WTC11 (cell line): ENCODE data around the gene FOXN3. TPM values are rescaled to one million over a fixed set of nuclear protein-coding genes. Genes with fewer than 3 reads are reported as not detected.

Experiments used
- ATAC-seq: fragments of 200-7000 bp; cut with Tn5 transposase; 2 replicates; pipeline ENCODE4 v1.10.0; 2021; ENCODE audit warnings: mild to moderate bottlenecking, moderate library complexity
- CTCF ChIA-PET: fragments of 300-600 bp; sonication (Branson Sonifier 250); formaldehyde crosslinking; loops from one replicate; lab custom pipeline; 2021; ENCODE audit warnings: antibody characterized with exemption; lab: Charles Lee
- POLR2A ChIA-PET: fragments of 350-600 bp; sonication (Branson Sonifier 250); formaldehyde crosslinking; loops from one replicate; lab custom pipeline; 2021; ENCODE audit warnings: antibody characterized with exemption; lab: Charles Lee
- DNase-seq: peaks from one replicate; pipeline ENCODE4 v3.0.0; 2021; ENCODE audit warnings: low spot score
- H3K27ac Mint-ChIP-seq: 2 replicates; pipeline ENCODE4 v1.8.0; 2021; ENCODE audit warnings: mixed read lengths
- H3K27me3 Mint-ChIP-seq: 2 replicates; pipeline ENCODE4 v1.8.0; 2021; ENCODE audit warnings: low read depth, mild to moderate bottlenecking, moderate library complexity, mixed read lengths
- H3K36me3 Mint-ChIP-seq: 2 replicates; pipeline ENCODE4 v1.8.0; 2021; ENCODE audit warnings: mixed read lengths
- H3K4me1 Mint-ChIP-seq: 2 replicates; pipeline ENCODE4 v1.8.0; 2022; ENCODE audit warnings: mixed read lengths
- H3K4me3 Mint-ChIP-seq: 2 replicates; pipeline ENCODE4 v1.8.0; 2021; ENCODE audit warnings: mild to moderate bottlenecking, moderate library complexity, mixed read lengths
- H3K9me3 Mint-ChIP-seq: 2 replicates; pipeline ENCODE4 v1.8.0; 2021; ENCODE audit warnings: mixed read lengths
- ARID4B ChIP-seq: sonication (generic); formaldehyde crosslinking; IDR thresholded peaks from 2 replicates; pipeline ENCODE4 v1.8.0; 2023; ENCODE audit warnings: missing genetic modification reagents, mild to moderate bottlenecking, borderline replicate concordance
- ATF2 ChIP-seq: sonication (generic); formaldehyde crosslinking; IDR thresholded peaks from 2 replicates; pipeline ENCODE4 v1.8.1; 2022; ENCODE audit warnings: low read depth, missing genetic modification reagents, borderline replicate concordance
- CREM ChIP-seq: sonication (generic); formaldehyde crosslinking; IDR thresholded peaks from 2 replicates; pipeline ENCODE4 v1.8.1; 2022; ENCODE audit warnings: mild to moderate bottlenecking, missing genetic modification reagents, moderate library complexity
- CTCF ChIP-seq: fragments of 200-600 bp; IDR thresholded peaks from 2 replicates; pipeline ENCODE4 v1.8.0; 2022; ENCODE audit warnings: antibody characterized with exemption
- ETV6 ChIP-seq: sonication (generic); formaldehyde crosslinking; IDR thresholded peaks from 2 replicates; pipeline ENCODE4 v1.8.1; 2022; ENCODE audit warnings: mild to moderate bottlenecking, missing genetic modification reagents
- FOXJ3 ChIP-seq: sonication (generic); formaldehyde crosslinking; IDR thresholded peaks from 2 replicates; pipeline ENCODE4 v1.9.0; 2021; ENCODE audit warnings: missing genetic modification reagents, mild to moderate bottlenecking, borderline replicate concordance
- FOXK1 ChIP-seq: sonication (generic); formaldehyde crosslinking; IDR thresholded peaks from 2 replicates; pipeline ENCODE4 v1.8.0; 2022; ENCODE audit warnings: mild to moderate bottlenecking, moderate library complexity, missing genetic modification reagents
- GABPB1 ChIP-seq: sonication (generic); formaldehyde crosslinking; IDR thresholded peaks from 2 replicates; pipeline ENCODE4 v1.8.1; 2023; ENCODE audit warnings: mild to moderate bottlenecking, missing genetic modification reagents
- GTF2I ChIP-seq: fragments of 250-450 bp; sonication (Bioruptor Pico); conservative IDR thresholded peaks from 2 replicates; pipeline ENCODE4 v1.4.0; 2021; ENCODE audit warnings: mild to moderate bottlenecking
- HMGA2 ChIP-seq: fragments of 250-450 bp; sonication (Bioruptor Pico); IDR thresholded peaks from 2 replicates; pipeline ENCODE4 v1.4.0; 2021; ENCODE audit warnings: mild to moderate bottlenecking, moderate library complexity
- IRF1 ChIP-seq: sonication (generic); formaldehyde crosslinking; IDR thresholded peaks from 2 replicates; pipeline ENCODE4 v1.8.0; 2023; ENCODE audit warnings: missing genetic modification reagents
- JAZF1 ChIP-seq: fragments of 250-450 bp; sonication (Bioruptor Pico); IDR thresholded peaks from 2 replicates; pipeline ENCODE4 v1.9.0; 2021; ENCODE audit warnings: moderate library complexity, mild to moderate bottlenecking, inconsistent platforms
- MYBL2 ChIP-seq: sonication (generic); formaldehyde crosslinking; IDR thresholded peaks from 2 replicates; pipeline ENCODE4 v1.8.1; 2023; ENCODE audit warnings: mild to moderate bottlenecking, moderate library complexity, missing genetic modification reagents
- NFYB ChIP-seq: sonication (generic); formaldehyde crosslinking; conservative IDR thresholded peaks from 2 replicates; pipeline ENCODE4 v1.8.0; 2022; ENCODE audit warnings: low read depth, missing genetic modification reagents
- NR2C2 ChIP-seq: sonication (generic); formaldehyde crosslinking; IDR thresholded peaks from 2 replicates; pipeline ENCODE4 v1.8.0; 2022; ENCODE audit warnings: mild to moderate bottlenecking, missing genetic modification reagents
- OVOL2 ChIP-seq: fragments of 250-450 bp; sonication (Bioruptor Pico); IDR thresholded peaks from 2 replicates; pipeline ENCODE4 v1.9.0; 2021; ENCODE audit warnings: mild to moderate bottlenecking, borderline replicate concordance
- SOX15 ChIP-seq: fragments of 250-450 bp; sonication (Bioruptor Pico); IDR thresholded peaks from 2 replicates; pipeline ENCODE4 v1.9.0; 2021; ENCODE audit warnings: mild to moderate bottlenecking
- TEAD1 ChIP-seq: sonication (generic); formaldehyde crosslinking; IDR thresholded peaks from 2 replicates; pipeline ENCODE4 v1.8.0; 2022; ENCODE audit warnings: mild to moderate bottlenecking, missing genetic modification reagents
- ZNF138 ChIP-seq: sonication (generic); formaldehyde crosslinking; conservative IDR thresholded peaks from 2 replicates; pipeline ENCODE4 v1.8.1; 2022; ENCODE audit warnings: mild to moderate bottlenecking, moderate library complexity, missing genetic modification reagents
- ZNF219 ChIP-seq: sonication (generic); formaldehyde crosslinking; IDR thresholded peaks from 2 replicates; pipeline ENCODE4 v1.8.0; 2023; ENCODE audit warnings: missing genetic modification reagents, mild to moderate bottlenecking, borderline replicate concordance
- ZNF263 ChIP-seq: sonication (generic); formaldehyde crosslinking; IDR thresholded peaks from 2 replicates; pipeline ENCODE4 v1.8.1; 2022; ENCODE audit warnings: low read depth, mild to moderate bottlenecking, moderate library complexity, missing genetic modification reagents
- ZNF281 ChIP-seq: sonication (generic); formaldehyde crosslinking; IDR thresholded peaks from 2 replicates; pipeline ENCODE4 v1.8.0; 2023; ENCODE audit warnings: mild to moderate bottlenecking, missing genetic modification reagents
- ZNF512 ChIP-seq: sonication (generic); formaldehyde crosslinking; IDR thresholded peaks from 2 replicates; pipeline ENCODE4 v1.8.1; 2022; ENCODE audit warnings: missing genetic modification reagents, borderline replicate concordance
- ZSCAN18 ChIP-seq: fragments of 250-450 bp; sonication (Bioruptor Pico); IDR thresholded peaks from 2 replicates; pipeline ENCODE4 v2.1.2; 2022; ENCODE audit warnings: mild to moderate bottlenecking, moderate library complexity
- total RNA-seq: library from RNA; stranded (reverse); gene quantifications from 3 replicates; pipeline ENCODE4 v1.2.3, GENCODE V29; 2021

Gene FOXN3
- total RNA-seq, 1 experiment from 2014 or later, result 170 TPM

- TF ChIP-seq SOX15, result no peak
- no peak for TF ChIP-seq NR2C2 (CRISPR knock-in tag)
- TF ChIP-seq FOXK1 (CRISPR knock-in tag), result no peak
- TF ChIP-seq GABPB1 (CRISPR knock-in tag), result no peak
- TF ChIP-seq GTF2I (CRISPR knock-in tag), result no peak
- no peak for TF ChIP-seq OVOL2 (CRISPR knock-in tag)
- TF ChIP-seq JAZF1 (CRISPR knock-in tag), result no peak
- TF ChIP-seq MYBL2 (CRISPR knock-in tag), result no peak
- TF ChIP-seq ZNF512 (CRISPR knock-in tag), result no peak
- TF ChIP-seq ZNF281 (CRISPR knock-in tag), result no peak
Measured at GRCh38 chr14:89457007-89457406, 40.0 kb upstream of the FOXN3 start (continued).

GRCh38 chr14:89455412-89455811 lies 38.4 kb upstream of the FOXN3 start:
- POLR2A ChIA-PET, result interaction anchor here (0.6 kb wide), 1 partner anchor 866 kb away, joined by 3 read pairs; no protein-coding TSS in a partner anchor
- H3K27ac Mint-ChIP-seq, result peak overlapping the region; percentile 79
- ATAC-seq (no peak), DNase-seq (no peak)
- H3K4me3 Mint-ChIP-seq, result no peak overlapping the region
- CTCF ChIA-PET, result interaction anchor here (0.6 kb wide), 1 partner anchor 10 kb away, joined by 3 read pairs; no protein-coding TSS in a partner anchor
- no peaks in the 10 kb centered on the region for H3K27me3 Mint-ChIP-seq
- TF ChIP-seq ETV6 (CRISPR knock-in tag) (no peak), ZNF219 (CRISPR knock-in tag) (no peak), ZSCAN18 (no peak), CTCF (no peak), TEAD1 (no peak), FOXJ3 (no peak), ZNF138 (CRISPR knock-in tag) (no peak), IRF1 (no peak), NFYB (CRISPR knock-in tag) (no peak), ARID4B (no peak), ZNF263 (CRISPR knock-in tag) (no peak), GTF2I (CRISPR knock-in tag) (no peak), HMGA2 (CRISPR knock-in tag) (no peak), ATF2 (CRISPR knock-in tag) (no peak), CREM (CRISPR knock-in tag) (no peak), MYBL2 (CRISPR knock-in tag) (no peak)
- H3K36me3 Mint-ChIP-seq, result no peaks in the 10 kb centered on the region; the same call in 1 of the 2 replicates
- peaks cover 76% of the 10 kb centered on the region for H3K4me1 Mint-ChIP-seq
- H3K9me3 Mint-ChIP-seq, result no peaks in the 10 kb centered on the region
